HG03439 (cell line): ENCODE data around the gene CGB8.

Experiments used
- ATAC-seq: cut with Tn5 transposase; IDR thresholded peaks from one replicate; pipeline ENCODE4 v1.9.1; 2021; ENCODE audit warnings: mild to moderate bottlenecking, moderate library complexity; ENCODE audit not compliant: unreplicated experiment

Gene CGB8

GRCh38 chr19:49011194-49011593 lies 37.7 kb downstream of the CGB8 start:
- ATAC-seq = no peak

DNA sequence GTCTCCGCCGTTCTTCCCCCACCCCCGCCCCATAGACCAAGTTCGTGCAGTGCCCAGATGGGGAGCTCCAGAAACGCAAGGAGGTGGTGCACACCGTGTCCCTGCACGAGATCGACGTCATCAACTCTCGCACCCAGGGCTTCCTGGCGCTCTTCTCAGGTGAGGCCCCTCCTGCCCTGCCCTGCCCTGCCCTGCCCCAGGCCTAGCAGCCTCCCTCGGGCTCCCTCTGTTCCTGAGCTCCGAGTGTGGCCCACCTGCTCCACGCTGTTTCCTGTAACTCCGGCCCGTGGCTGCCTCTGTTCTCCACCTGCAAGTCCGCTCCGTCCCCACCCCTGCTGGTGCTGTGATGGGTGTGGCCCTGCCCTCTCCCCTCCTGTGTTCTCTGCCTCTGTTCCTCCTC lies 38.5 kb downstream of the CGB8 start:
- ATAC-seq = no peak

GRCh38 chr19:49009828-49010227 lies 39.1 kb downstream of the CGB8 start:
- no peak for ATAC-seq

DNA sequence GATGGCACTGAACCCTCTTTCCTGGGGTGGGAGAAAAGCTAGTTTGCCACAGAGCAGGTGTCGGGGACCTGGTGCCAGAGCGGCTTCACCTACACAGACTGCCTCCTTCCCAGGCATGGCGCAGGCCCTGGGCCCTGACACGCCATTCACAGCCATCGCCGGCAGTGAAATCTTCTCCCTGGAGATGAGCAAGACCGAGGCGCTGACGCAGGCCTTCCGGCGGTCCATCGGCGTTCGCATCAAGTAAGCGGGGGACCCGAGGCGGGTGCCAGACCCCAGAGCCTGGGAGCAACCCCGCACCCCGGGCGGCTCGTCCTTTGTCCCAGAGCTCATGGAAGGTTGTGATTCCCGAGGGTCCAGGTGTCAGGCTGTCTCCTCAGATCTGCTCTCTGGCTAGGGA lies 42.0 kb downstream of the CGB8 start:
- no peak for ATAC-seq

DNA sequence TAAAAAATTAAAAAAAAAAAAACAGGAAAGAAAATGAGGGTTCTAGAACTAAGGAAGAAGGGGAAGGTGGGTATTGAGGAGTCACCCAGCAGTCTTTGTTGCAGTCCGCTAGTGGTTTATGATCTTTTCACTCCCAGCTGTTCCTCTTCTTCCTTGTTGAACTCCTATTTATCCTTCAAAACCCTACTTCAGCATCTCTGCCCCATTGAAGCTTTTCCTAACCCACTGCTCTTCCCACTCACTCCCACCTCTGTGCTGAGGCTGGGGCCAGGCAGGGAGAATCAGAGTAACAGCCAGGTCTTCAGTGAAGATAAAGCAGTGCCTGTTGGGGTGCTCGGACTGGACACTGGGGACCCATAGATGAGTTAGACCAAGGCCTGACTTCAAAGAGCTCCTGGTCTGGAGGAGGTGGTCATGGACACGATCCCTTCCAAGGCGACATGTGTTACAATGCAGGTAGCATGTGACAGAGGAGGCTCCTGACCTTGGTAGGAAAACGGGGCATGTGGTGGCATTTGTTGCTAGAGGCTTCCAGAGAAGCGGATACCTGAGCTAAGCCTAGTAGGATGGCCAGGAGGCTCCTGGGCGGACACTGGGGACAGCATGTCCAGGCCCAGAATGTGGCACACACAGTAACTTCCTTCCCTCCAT lies 43.8 kb downstream of the CGB8 start:
- ATAC-seq = no peak

- ATAC-seq = no peak
Observed at GRCh38 chr19:49004133-49004532, 44.8 kb downstream of the CGB8 start.

- ATAC-seq = no peak
Observed at GRCh38 chr19:48999481-49000325, 49.2 kb downstream of the CGB8 start.

GRCh38 chr19:48997972-48998371 lies 50.9 kb downstream of the CGB8 start:
- no peak for ATAC-seq
